Stomach (tissue), 9 donors: Measurements from ENCODE around the gene KLRD1. TPM values are rescaled to one million over a fixed set of nuclear protein-coding genes. Genes with fewer than 3 reads are reported as not detected.
"Not testable (repeated sequence)": the region's sequence is repeated elsewhere in the genome, so short reads cannot be mapped to it uniquely, and the experiment has no call there.

Source experiments
- DNase-seq, 2 donors: peaks; one replicate each; pipeline versions ENCODE4 v3.0.0 to v3.0.0-alpha.2; 2013 to 2019
- H3K27ac ChIP-seq, 5 donors: fragments of 200-600 bp in 4 of 5; sonication (generic) in 4 of 5; one replicate each; pipeline ENCODE4 v1.5.1; 2013 to 2019; ENCODE audit warnings: mild to moderate bottlenecking in 1 of 5, moderate library complexity in 1 of 5
- H3K27me3 ChIP-seq, 3 donors: fragments of 200-600 bp; sonication (generic); one replicate each; pipeline ENCODE4 v1.5.1; 2017 to 2019; ENCODE audit warnings: mixed run types in 1 of 3
- H3K36me3 ChIP-seq, 4 donors: fragments of 200-600 bp; sonication (generic); 1 replicate in 3 of 4; 2 replicates in 1 of 4; pipeline ENCODE4 v1.5.1; 2016 to 2019
- H3K4me1 ChIP-seq, 4 donors: fragments of 200-600 bp; sonication (generic); one replicate each; pipeline ENCODE4 v1.5.1; 2016 to 2019
- H3K4me3 ChIP-seq, 4 donors: fragments of 200-600 bp; sonication (generic) in 3 of 4; one replicate each; pipeline ENCODE4 v1.5.1; 2016 to 2019; ENCODE audit warnings: mild to moderate bottlenecking in 1 of 4
- H3K9me3 ChIP-seq, 4 donors: fragments of 200-600 bp; sonication (generic); one replicate each; pipeline ENCODE4 v1.5.1; 2016 to 2019
- EP300 ChIP-seq: sonication (generic); formaldehyde crosslinking; IDR thresholded peaks from one replicate; pipeline ENCODE4 v1.6.1; 2017; ENCODE audit warnings: antibody characterized with exemption
- POLR2A ChIP-seq, 4 donors: fragments of 450-650 bp; IDR thresholded peaks; one replicate each; pipeline ENCODE4 v1.6.1; 2016; ENCODE audit warnings: antibody characterized with exemption in 4 of 4, control low read depth in 2 of 4, mild to moderate bottlenecking in 1 of 4, moderate library complexity in 1 of 4
- POLR2AphosphoS5 ChIP-seq, 3 donors: sonication (generic); formaldehyde crosslinking; IDR thresholded peaks; one replicate each; pipeline ENCODE4 v1.6.1; 2016; ENCODE audit warnings: antibody characterized with exemption in 3 of 3
- WGBS, 5 donors: extraction: QIAGEN DNeasy Blood & Tissue Kit in 3 of 5; methylation state at CpG; one replicate each; pipeline versions ENCODE4 v1.1.5 to v1.1.7; 2013 to 2018; 5-methylcytosine and 5-hydroxymethylcytosine counted together
- intact Hi-C: fragments of 100-400 bp; cut with DNase I; formaldehyde crosslinking; loops from one replicate; pipeline ENCODE4 v1.15.1; 2023; ENCODE audit warnings: low total_unique reads
- polyA plus RNA-seq, 3 donors: library from polyadenylated mRNA; stranded (reverse); fragments of 200-250 nt; gene quantifications; one replicate each; pipeline ENCODE4 v1.2.3, GENCODE V29; 2013
- total RNA-seq, 5 donors: library from RNA; depleted of rRNA; stranded (reverse); fragments of >200 nt; gene quantifications; one replicate each; pipeline versions ENCODE4 v1.1.0 to v1.2.3, GENCODE V29; 2014 to 2016
- TF ChIP-seq, protein P1 (sequence below), 7 experiments: fragments of 450-650 bp in 4 of 7; fragments of 200-600 bp in 3 of 7; sonication (generic) in 3 of 7; IDR thresholded peaks; one replicate each; pipeline ENCODE4 v1.5.1; 2016 to 2019; ENCODE audit warnings: antibody characterized with exemption in 7 of 7, control low read depth in 2 of 7, mild to moderate bottlenecking in 1 of 7
- donor health status: healthy with polysubstance abuse.
- donor health status: Bipolar disorder and iron deficiency.
- donor health status: healthy.

Gene KLRD1
- total and polyA plus RNA-seq, 8 donors, result under 0.01 to 15.4 (median 0.89) TPM; not detected in 1

- H3K4me3 ChIP-seq, result no peak overlapping the region
- TF ChIP-seq, protein P1, sequence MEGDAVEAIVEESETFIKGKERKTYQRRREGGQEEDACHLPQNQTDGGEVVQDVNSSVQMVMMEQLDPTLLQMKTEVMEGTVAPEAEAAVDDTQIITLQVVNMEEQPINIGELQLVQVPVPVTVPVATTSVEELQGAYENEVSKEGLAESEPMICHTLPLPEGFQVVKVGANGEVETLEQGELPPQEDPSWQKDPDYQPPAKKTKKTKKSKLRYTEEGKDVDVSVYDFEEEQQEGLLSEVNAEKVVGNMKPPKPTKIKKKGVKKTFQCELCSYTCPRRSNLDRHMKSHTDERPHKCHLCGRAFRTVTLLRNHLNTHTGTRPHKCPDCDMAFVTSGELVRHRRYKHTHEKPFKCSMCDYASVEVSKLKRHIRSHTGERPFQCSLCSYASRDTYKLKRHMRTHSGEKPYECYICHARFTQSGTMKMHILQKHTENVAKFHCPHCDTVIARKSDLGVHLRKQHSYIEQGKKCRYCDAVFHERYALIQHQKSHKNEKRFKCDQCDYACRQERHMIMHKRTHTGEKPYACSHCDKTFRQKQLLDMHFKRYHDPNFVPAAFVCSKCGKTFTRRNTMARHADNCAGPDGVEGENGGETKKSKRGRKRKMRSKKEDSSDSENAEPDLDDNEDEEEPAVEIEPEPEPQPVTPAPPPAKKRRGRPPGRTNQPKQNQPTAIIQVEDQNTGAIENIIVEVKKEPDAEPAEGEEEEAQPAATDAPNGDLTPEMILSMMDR (IDR thresholded peaks at IDR 0.05), result no peak
- TF ChIP-seq EP300 (no peak), POLR2AphosphoS5 (IDR thresholded peaks at IDR 0.05) (no peak), POLR2A (IDR thresholded peaks at IDR 0.05) (no peak)
- intact Hi-C loops, result no loop called here
- H3K27me3 ChIP-seq, result no peaks in the 10 kb centered on the region
- 70 to 95% (median 76%) methylated on average over 10 of the region's 10 CpGs for WGBS, 5 donors
- no peaks in the 10 kb centered on the region for H3K9me3 ChIP-seq
- peaks cover 24 to 54% (median 37%) of the 10 kb centered on the region in 4 donors for H3K4me1 ChIP-seq
- no peaks in the 10 kb centered on the region for H3K36me3 ChIP-seq
- peak in 1 of 2 donors; percentile 28 for DNase-seq
- peak overlapping the region in 2 of 5 donors; percentile 61 for H3K27ac ChIP-seq
Measured at GRCh38 chr12:10368206-10369171, 60.8 kb downstream of the KLRD1 start.

DNA sequence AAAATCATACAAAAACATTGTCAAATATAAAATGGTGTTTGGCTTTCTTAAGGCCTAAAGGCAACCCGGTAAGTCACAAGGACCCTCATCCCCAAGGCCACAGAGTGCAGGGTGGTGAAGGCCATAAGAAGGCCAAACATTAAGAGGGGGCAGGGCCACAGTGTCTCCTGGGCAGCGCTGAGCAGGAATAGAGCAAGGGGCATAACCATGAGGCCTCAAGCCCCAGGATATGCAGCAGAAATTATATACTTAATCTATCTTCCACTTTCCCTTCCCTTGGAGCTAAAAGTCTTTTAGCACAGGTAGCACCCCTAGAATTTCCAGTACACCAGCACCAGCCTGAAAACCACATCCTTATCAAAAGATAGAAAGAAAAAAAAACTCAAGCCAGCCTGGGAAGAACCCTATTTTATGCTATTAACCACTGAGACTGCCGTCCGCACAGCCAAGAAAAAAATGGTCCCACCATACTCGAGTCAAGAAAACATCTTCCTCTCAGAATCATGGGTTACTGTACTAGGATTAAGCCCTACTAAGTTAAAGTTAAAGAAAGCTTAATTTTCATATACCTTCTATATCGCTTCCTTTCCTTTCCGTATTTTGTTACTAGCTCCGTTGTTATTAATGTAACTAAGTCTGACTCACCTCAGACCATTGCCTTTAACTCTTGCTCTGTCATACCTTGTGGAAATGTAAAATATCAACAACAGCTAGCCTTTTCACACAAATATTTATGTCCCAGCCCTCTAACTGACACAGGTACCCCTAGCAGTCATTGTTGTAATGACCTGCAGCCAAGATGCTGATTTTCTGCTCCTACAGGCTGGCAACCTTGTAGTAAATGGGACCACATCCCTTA, 62.1 kb downstream of the KLRD1 start:
- Histone ChIP-seq H3K4me3 (no peak overlapping the region), H3K9me3 (no peaks in the 10 kb centered on the region), H3K4me1 (peaks cover 17 to 46% (median 33%) of the 10 kb centered on the region in 4 donors), H3K27ac (no peak overlapping the region), H3K36me3 (no peaks in the 10 kb centered on the region), H3K27me3 (no peaks in the 10 kb centered on the region)
- TF ChIP-seq POLR2AphosphoS5 (IDR thresholded peaks at IDR 0.05) (no peak), EP300 (no peak), POLR2A (IDR thresholded peaks at IDR 0.05) (no peak)
- TF ChIP-seq, protein P1 (IDR thresholded peaks at IDR 0.05), result no peak
- intact Hi-C loops, result no loop called here
- no peak for DNase-seq
- WGBS, 5 donors, result 76 to 90% (median 85%) methylated on average over 8 of the region's 8 CpGs

DNA sequence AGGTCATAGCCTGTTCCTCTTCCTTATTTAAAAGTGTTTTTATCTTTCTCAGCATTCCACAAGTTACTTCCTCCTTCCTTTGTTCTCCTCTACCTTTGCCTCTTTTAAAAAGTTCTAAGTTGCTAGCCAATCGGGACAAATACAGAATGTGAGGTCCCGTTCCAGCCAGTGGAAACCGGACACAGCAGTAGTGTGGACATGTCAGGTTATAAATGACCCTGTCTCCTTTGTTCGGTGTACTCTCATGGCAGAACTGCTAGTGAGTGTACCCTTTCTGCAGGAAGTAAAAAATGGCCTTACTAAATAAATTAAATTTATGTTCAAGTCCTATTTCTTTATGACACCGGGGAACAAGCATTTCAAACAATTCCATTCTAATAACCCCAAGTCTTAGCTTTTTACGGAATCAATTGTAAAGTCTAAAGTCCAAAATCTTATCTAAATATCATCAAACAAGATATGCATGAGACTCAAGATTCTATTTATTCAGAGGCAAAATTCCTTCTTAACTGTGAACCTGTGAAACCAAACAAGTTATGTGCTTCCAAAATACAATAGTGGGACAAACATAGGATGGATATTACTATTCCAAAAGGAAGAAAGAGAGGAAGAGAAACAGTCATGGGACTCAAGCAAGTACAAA, 64.3 kb downstream of the KLRD1 start:
- DNase-seq, H3K9me3 ChIP-seq, intact Hi-C loops, H3K36me3 ChIP-seq, H3K27me3 ChIP-seq, H3K4me3 ChIP-seq: not testable (repeated sequence)
- Histone ChIP-seq H3K4me1 (peaks cover 0 to 27% (median 16%) of the 10 kb centered on the region in 4 donors), H3K27ac (peak overlapping the region in 3 of 5 donors; percentile 11 to 61 (median 39))
- 31 to 54% (median 38%) methylated on average over 6 of the region's 6 CpGs for whole genome bisulfite sequencing, 5 donors

DNA sequence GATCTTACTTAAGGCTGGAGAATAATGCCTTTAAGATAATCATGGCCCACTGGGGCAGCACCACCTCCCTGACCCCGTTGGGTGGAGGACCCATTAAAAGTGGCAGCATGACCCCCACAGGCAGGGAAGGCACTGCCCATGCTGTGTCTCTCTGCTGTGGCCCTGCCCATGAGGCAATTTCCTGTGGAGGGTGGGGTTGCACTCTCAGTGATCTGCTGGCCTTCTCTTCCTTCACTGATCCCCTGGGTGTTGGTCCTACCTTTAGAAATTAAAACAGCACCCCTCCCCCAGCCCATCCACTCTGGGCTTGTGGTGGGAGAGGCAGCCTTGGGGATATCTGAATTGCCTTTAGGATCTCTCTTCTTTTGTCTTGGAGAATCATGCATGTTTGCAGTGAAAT, 64.9 kb downstream of the KLRD1 start:
- Histone ChIP-seq H3K9me3 (no peaks in the 10 kb centered on the region), H3K36me3 (no peaks in the 10 kb centered on the region), H3K4me1 (peaks cover 0 to 22% (median 14%) of the 10 kb centered on the region in 4 donors), H3K27ac (peak overlapping the region in 3 of 5 donors; percentile 11 to 61 (median 39)), H3K27me3 (no peaks in the 10 kb centered on the region), H3K4me3 (no peak overlapping the region)
- peak in 1 of 2 donors; percentile 15 for DNase-seq
- intact Hi-C loops, result no loop called here
- no peak for TF ChIP-seq EP300
- TF ChIP-seq POLR2A (IDR thresholded peaks at IDR 0.05), result no peak
- TF ChIP-seq POLR2AphosphoS5 (IDR thresholded peaks at IDR 0.05), result no peak
- WGBS, 5 donors, result 25 to 50% (median 32%) methylated on average over 1 of the region's 1 CpG

- no peak overlapping the region for H3K27ac ChIP-seq
- H3K4me3 ChIP-seq, result no peak overlapping the region
- H3K36me3 ChIP-seq, result no peaks in the 10 kb centered on the region
- H3K27me3 ChIP-seq, result no peaks in the 10 kb centered on the region
- intact Hi-C loops, result no loop called here
- TF ChIP-seq POLR2A (IDR thresholded peaks at IDR 0.05) (no peak), POLR2AphosphoS5 (IDR thresholded peaks at IDR 0.05) (no peak), EP300 (no peak)
- TF ChIP-seq, protein P1 (IDR thresholded peaks at IDR 0.05), result no peak
- no peak for DNase-seq
- H3K9me3 ChIP-seq, result no peaks in the 10 kb centered on the region
- H3K4me1 ChIP-seq, result peaks cover 0 to 22% (median 14%) of the 10 kb centered on the region in 4 donors
- WGBS, 5 donors, result 76 to 94% (median 87%) methylated on average over 3 of the region's 3 CpGs
Measured at GRCh38 chr12:10374624-10375018, 67.0 kb downstream of the KLRD1 start.

- DNase-seq, H3K27me3 ChIP-seq, intact Hi-C loops, H3K27ac ChIP-seq, H3K9me3 ChIP-seq, H3K4me1 ChIP-seq, H3K36me3 ChIP-seq, H3K4me3 ChIP-seq: not testable (repeated sequence)
- WGBS, 5 donors, result 63 to 81% (median 78%) methylated on average over 2 of the region's 2 CpGs
Measured at GRCh38 chr12:10378737-10379136, 71.1 kb downstream of the KLRD1 start.
